Astrocyte of the cerebellum (primary cell): Measurements from ENCODE around the gene TICAM1.
"Not testable (repeated sequence)": the region's sequence is repeated elsewhere in the genome, so short reads cannot be mapped to it uniquely, and the experiment has no call there.

Experiments
- DNase-seq: peaks from one replicate; pipeline ENCODE4 v3.0.0-alpha.2; 2011; ENCODE audit warnings: low read depth
- H3K4me3 ChIP-seq: 2 replicates; pipeline ENCODE4 v1.5.1; 2011; ENCODE audit warnings: mild to moderate bottlenecking, low read depth, low read length, moderate library complexity
- in situ Hi-C: cut with HindIII; loops from 2 replicates; pipeline ENCODE4 v1.10.0; 2017; ENCODE audit warnings: low sequenced_read_pairs
- TF ChIP-seq, protein P1 (sequence below): IDR thresholded peaks from 2 replicates; pipeline ENCODE4 v1.5.1; 2012; ENCODE audit warnings: low read length, low read depth, moderate library complexity, mild to moderate bottlenecking; ENCODE audit errors: missing control alignments

TICAM1 gene

DNA sequence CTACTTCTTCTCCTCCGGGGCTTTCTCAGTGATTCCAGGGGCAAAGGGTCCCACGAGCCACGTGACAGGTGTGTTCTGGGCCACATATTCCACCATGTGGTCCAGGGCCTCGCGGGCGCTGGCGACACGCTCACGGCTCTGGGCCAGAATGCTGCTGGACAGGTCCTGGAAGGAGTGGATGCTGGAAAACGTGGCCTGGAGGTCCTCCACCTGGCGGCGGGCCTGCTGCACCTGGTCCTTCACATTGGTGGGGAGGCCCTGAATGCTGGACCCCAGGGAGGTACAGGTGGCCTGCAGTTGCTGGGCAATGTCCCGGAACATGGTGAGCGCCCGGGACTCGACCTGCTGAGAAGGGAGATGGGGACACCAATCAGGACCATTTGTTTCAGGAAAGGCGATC lies 7.7 kb upstream of the TICAM1 start:
- no peak for DNase-seq
- H3K4me3 ChIP-seq: no peak overlapping the region
- in situ Hi-C loops: no loop called here
- TF ChIP-seq, protein P1, sequence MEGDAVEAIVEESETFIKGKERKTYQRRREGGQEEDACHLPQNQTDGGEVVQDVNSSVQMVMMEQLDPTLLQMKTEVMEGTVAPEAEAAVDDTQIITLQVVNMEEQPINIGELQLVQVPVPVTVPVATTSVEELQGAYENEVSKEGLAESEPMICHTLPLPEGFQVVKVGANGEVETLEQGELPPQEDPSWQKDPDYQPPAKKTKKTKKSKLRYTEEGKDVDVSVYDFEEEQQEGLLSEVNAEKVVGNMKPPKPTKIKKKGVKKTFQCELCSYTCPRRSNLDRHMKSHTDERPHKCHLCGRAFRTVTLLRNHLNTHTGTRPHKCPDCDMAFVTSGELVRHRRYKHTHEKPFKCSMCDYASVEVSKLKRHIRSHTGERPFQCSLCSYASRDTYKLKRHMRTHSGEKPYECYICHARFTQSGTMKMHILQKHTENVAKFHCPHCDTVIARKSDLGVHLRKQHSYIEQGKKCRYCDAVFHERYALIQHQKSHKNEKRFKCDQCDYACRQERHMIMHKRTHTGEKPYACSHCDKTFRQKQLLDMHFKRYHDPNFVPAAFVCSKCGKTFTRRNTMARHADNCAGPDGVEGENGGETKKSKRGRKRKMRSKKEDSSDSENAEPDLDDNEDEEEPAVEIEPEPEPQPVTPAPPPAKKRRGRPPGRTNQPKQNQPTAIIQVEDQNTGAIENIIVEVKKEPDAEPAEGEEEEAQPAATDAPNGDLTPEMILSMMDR: no peak

DNA sequence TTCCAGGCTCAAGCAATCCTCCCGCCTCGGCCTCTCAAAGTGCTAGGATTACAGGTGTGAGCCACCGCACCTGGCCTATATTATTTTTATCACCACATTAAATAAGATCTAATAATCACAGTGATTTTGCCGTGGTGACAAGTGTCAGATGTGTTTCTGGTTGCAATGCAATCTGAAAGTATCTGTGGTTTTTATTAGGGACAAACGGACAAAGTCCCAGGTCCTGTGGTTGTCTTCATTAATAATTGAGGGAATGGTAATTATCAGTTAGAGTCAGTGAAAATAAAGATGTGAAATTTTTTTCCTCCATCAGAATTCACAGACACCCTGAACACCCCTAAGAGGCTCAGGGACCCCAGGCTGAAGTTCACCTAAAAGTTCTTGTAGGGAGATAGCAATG lies 1.3 kb upstream of the TICAM1 start:
- no peak overlapping the region for H3K4me3 ChIP-seq
- TF ChIP-seq, protein P1: no peak
- DNase-seq: no peak
- in situ Hi-C loops: no loop called here

DNA sequence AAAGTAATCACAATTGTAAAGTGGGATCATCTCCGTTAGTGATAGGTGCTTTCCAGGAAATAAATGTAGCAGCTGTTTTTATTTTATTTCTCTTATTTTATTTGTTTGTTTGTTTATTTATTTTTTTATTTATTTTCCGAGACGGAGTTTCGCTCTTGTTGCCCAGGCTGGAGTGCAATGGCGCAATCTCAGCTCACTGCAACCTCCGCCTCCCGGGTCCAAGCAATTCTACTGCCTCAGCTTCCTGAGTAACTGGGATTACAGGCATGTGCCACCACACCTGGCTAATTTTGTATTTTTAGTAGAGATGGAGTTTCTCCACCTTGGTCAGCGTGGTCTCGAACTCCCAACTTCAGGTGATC lies 448 bp upstream of the TICAM1 start:
- in situ Hi-C loops, DNase-seq: not testable (repeated sequence)
- H3K4me3 ChIP-seq: peak overlapping the region; percentile 87

DNA sequence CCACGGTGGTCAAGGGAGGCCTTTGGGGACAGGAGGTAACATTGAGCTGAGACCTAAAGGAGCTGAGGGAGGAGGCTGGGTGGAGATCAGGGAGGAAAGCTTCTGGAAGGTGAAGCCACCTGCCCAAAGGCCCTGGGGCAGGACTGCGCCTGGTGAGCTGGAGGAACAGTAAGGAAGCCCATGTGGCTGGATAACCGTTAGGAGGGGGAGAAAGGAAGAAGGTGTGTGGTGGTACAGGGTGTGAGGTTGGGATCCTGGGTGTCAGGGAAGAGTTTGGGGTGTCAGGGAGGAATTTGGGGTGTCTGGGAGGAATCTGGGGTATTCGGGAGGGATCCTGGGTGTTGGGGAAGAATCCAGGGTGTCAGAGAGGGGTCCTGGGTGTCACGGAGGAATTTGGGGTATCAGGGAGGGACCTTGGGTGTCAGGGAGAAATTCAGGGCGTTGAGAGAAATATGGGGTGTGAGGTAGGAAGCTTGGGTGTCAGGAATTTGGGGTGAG lies 695 bp downstream of the TICAM1 start:
- in situ Hi-C loops: no loop called here
- TF ChIP-seq, protein P1: no peak
- no peak for DNase-seq
- peak overlapping the region; percentile 87 for H3K4me3 ChIP-seq

DNA sequence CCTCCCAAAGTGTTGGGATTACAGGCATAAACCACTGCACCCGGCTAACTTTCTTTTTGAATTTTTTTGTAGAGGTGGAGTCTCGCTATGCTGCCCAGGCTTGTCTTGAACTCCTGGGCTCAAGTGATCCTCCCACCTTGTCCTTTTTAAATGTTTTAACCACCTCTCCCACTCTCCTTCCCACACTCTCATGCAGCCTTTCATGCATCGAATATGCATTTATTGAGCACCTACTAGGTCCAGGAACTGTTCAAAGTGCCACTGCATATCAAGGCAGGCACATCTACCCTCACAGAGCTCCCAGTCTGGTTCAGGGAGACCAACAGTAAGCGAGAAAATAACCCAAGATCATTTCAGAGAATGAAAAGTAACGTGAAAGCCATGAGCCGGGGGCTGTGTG lies 1.2 kb downstream of the TICAM1 start:
- no peak for DNase-seq
- TF ChIP-seq, protein P1: no peak
- peak overlapping the region; percentile 87 for H3K4me3 ChIP-seq
- in situ Hi-C loops: no loop called here

DNA sequence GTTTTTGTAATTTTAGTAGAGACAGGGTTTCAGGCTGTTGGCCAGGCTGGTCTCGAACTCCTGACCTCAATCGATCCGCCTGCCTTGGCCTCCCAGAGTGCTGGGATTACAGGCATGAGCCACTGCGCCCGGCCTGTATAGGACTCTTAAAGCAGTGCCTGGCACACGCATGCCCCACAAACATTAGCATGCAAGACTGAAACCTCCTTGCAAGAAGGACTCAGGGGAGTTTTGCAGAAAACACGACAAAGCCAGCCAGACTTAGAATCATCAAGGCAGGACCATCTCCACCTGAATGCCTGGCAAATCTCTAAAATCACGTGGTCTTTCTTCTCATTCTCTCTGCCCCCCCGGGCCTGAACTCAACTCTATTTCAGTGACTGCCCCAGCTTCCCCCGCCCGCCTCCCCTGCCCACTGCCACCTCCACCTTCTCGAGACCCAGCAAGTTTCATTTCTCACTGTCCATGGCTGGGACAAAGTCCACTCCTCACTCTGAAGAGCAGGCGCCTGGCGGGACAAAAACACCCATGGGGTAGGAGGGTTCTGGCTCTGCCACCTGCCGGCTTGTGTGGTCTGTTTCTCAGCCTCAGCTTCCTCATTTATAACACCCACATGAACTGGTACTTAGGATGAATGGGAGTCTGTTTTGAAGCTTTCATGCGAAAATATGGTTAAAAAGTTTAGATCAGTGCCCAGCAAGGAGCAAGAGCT lies 2.4 kb downstream of the TICAM1 start:
- H3K4me3 ChIP-seq: no peak overlapping the region
- no peak for DNase-seq
- TF ChIP-seq, protein P1: peak; percentile 15
- in situ Hi-C loops: no loop called here

DNA sequence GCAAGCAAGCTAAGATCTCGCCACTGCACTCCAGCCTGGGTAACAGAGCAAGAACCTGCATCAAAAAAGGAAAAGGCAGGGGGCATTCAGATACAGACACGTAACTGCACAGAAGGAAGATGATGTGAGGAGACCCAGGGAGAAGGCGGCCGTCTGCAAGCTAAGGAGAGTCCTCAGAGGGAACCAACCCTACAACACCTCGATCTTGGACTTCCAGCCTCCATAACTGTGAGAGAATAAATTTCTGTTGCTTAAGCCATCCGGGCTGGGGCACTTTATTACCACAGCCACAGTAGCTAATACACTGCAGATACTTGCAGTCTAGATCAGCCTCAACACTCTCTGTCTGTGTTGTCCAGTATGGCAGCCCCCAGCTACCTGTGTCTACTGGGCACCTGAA lies 7.9 kb downstream of the TICAM1 start:
- in situ Hi-C loops: no loop called here
- no peak for DNase-seq
- TF ChIP-seq, protein P1: no peak
- H3K4me3 ChIP-seq: no peak overlapping the region

DNA sequence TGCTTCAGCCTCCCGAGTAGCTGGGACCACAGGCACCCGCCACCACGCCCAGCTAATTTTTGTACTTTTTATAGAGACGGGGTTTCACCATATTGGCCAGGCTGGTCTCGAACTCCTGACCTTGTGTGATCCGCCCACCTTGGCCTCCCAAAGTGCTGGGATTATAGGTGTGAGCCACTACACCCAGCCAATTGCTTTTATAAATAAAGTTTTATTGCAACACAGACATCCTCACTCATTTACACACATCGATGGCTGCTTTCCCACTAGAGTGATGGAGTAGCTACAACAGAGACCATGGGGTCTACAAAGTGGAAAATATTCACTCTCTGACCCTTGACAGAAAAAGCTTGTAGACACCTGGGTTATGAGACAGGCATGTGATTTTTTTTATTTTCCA lies 9.2 kb downstream of the TICAM1 start:
- DNase-seq, H3K4me3 ChIP-seq, in situ Hi-C loops: not testable (repeated sequence)
